Raji (cell line): ENCODE measurements around the gene EPB41L4A.

Experiments used
- POLR2A ChIP-seq: IDR thresholded peaks from 2 replicates; pipeline ENCODE4 v1.6.1; 2011; ENCODE audit warnings: low read depth, low read length, control low read depth; ENCODE audit not compliant: insufficient read depth

The EPB41L4A gene

GRCh38 chr5:112117551-112117950, 301.5 kb downstream of the EPB41L4A start:
- no peak for TF ChIP-seq POLR2A

GRCh38 chr5:112116371-112116770, 302.7 kb downstream of the EPB41L4A start:
- no peak for TF ChIP-seq POLR2A

GRCh38 chr5:112113565-112113964, 305.5 kb downstream of the EPB41L4A start:
- no peak for TF ChIP-seq POLR2A
